ENCODE results near the gene MSH2. TPM values are rescaled to one million over a fixed set of nuclear protein-coding genes. Genes with fewer than 3 reads are reported as not detected.
"Not testable (repeated sequence)": the region's sequence is repeated elsewhere in the genome, so short reads cannot be mapped to it uniquely, and the experiment has no call there.

The MSH2 gene
- total RNA-seq, 2 donors from 2014 or later = 30.9 to 43.5 TPM

DNA sequence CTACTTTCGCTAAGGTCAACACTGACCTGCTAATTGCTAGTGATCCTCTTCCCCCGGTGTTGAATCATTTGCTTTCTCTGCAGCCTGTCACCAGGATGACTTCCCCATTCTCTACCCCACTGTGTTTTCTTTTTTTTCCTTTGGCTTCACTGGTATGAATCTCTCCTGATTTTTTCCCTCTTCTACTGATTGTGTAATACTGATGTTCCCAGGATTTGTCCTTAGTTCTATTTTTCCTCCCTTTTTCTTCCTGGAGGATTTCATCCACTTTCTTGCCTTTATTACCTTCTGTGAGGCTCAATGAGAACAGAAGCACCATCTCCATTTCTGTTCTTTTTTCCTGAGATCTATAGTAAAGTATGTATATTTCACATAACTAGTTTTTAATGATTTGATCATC is 14.1 kb upstream of the MSH2 start:
- DNase-seq (ENCODE audit: low spot score) (no peak), ATAC-seq (no peak)
- no peak overlapping the region for H3K4me3 Mint-ChIP-seq
- no peaks in the 10 kb centered on the region for H3K9me3 Mint-ChIP-seq
- H3K27ac Mint-ChIP-seq = no peak overlapping the region
- H3K36me3 Mint-ChIP-seq = no peaks in the 10 kb centered on the region
- peaks cover 0 to 3% of the 10 kb centered on the region in 2 donors for H3K4me1 Mint-ChIP-seq (ENCODE audit: low read depth in 2 of 2)
- peaks cover 18% of the 10 kb centered on the region in 2 donors for H3K27me3 Mint-ChIP-seq

DNA sequence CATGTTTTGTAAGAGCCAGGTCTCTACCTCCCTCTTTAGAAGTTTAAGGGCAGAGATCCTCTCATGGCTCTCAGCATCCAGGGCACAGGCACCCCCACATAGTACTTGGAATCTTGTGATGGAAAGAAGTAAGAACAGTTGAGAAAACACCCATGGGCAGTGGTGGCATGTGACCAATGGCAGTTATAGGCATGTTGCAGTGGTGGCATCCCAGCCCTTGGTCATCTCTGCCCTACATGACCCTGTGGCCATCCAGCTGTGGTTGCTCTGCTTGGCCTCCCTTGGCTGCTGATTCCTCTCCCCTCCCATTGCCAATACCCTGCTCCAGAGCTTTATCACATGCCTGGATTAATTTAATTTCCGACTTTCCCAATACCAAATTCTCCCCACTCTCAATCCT is 13.3 kb upstream of the MSH2 start:
- H3K4me3 Mint-ChIP-seq = no peak overlapping the region

DNA sequence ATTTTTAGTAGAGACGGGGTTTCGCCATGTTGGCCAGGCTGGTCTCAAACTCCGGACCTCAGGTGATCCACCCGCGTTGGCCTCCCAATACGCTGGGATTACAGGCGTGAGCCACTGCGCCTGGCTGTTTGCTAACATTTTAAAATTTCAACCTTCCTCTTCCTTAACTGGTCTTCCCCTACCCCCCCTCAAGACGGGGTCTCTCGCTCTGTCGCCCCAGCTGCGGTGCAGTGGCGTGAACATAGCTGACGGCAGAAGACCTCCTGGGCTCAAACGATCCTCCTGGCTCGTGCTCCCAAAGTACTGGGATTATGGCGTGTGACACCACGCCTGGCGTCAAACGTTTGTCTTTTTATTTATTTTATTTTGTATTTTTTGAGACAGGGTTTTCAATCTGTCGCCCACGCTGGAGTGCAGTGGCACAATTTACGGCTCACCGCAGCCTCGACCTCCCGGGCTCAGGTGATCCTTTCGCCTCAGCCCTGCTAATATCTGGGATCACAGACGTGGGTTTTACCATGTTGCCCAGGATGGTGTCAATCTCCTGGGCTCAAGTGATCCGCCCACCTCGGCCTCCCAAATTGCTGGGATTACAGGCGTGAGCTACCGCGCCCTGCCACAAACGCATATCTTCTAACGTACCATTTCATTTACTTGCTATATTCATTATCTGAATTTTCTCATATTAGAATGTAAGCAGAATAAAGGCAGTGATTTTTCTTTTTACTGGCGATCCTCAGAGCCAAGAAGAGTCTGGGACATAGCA is 984 bp upstream of the MSH2 start:
- H3K4me3 Mint-ChIP-seq = peak overlapping the region; percentile 97
- ATAC-seq (no peak), DNase-seq (ENCODE audit: low spot score) (no peak)
- H3K27me3 Mint-ChIP-seq = no peaks in the 10 kb centered on the region
- peak overlapping the region; percentile 87 to 93 for H3K27ac Mint-ChIP-seq
- H3K9me3 Mint-ChIP-seq = no peaks in the 10 kb centered on the region
- peaks cover 7% of the 10 kb centered on the region for H3K36me3 Mint-ChIP-seq
- H3K4me1 Mint-ChIP-seq (ENCODE audit: low read depth in 2 of 2) = peaks cover 25 to 28% of the 10 kb centered on the region in 2 donors

More for the DNA sequence above, 13.3 kb upstream of the MSH2 start:
- H3K27me3 Mint-ChIP-seq = peaks cover 18% of the 10 kb centered on the region in 2 donors
- no peak overlapping the region for H3K27ac Mint-ChIP-seq
- H3K9me3 Mint-ChIP-seq = no peaks in the 10 kb centered on the region
- no peaks in the 10 kb centered on the region for H3K36me3 Mint-ChIP-seq
- peaks cover 0 to 3% of the 10 kb centered on the region in 2 donors for H3K4me1 Mint-ChIP-seq (ENCODE audit: low read depth in 2 of 2)
- ATAC-seq = no peak
- DNase-seq (ENCODE audit: low spot score) = no peak

DNA sequence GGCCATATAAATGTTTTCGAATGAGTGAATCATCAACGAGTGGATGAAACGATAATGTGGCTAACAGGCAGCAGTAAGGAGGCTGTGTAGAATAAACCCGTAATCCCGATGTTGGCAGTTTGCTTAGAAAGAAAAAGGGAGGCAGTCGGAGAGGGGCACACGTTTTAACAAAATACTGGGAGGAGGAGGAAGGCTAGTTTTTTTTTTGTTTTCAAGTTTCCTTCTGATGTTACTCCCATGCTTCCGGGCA is 476 bp upstream of the MSH2 start:
- Mint-ChIP-seq H3K27me3 (no peaks in the 10 kb centered on the region), H3K4me1 (ENCODE audit: low read depth in 2 of 2) (peaks cover 27 to 32% of the 10 kb centered on the region in 2 donors), H3K36me3 (peaks cover 7% of the 10 kb centered on the region), H3K4me3 (peak overlapping the region; percentile 97), H3K9me3 (no peaks in the 10 kb centered on the region), H3K27ac (peak overlapping the region; percentile 87 to 93)
- ATAC-seq (no peak), DNase-seq (ENCODE audit: low spot score) (no peak)

DNA sequence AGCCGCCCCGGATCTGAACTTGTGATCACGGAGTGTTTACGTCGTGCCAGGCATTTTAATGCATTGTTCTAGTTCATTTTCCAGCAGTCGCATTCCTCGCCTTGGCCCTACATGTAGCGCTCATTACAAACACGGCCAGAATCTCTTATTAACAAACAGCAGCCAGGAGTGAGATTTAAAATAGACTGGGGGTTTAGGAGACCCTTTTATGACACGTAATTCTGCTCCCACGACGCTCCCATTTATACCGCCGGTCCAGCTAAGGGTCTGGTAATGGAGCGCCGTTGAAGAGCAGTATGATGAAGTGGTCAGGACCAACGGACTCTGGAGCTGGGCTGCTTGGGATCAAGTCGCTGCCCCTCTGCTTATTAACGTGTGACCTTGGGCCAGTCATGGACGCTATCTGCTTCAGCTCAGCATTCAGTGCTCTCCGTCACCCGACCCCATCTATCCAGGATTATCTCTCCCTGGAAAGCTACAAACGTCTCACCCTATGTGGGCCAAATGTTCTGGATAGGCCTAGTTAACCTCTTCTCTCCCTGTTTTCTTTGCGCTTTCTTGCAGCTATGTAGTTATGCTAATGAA is 745 bp downstream of the MSH2 start:
- no peak for ATAC-seq
- no peak for DNase-seq (ENCODE audit: low spot score)
- H3K9me3 Mint-ChIP-seq = no peaks in the 10 kb centered on the region
- peak overlapping the region; percentile 87 to 93 for H3K27ac Mint-ChIP-seq
- H3K27me3 Mint-ChIP-seq = no peaks in the 10 kb centered on the region
- H3K36me3 Mint-ChIP-seq = peaks cover 7% of the 10 kb centered on the region
- H3K4me3 Mint-ChIP-seq = peak overlapping the region; percentile 97
- peaks cover 35 to 40% of the 10 kb centered on the region in 2 donors for H3K4me1 Mint-ChIP-seq (ENCODE audit: low read depth in 2 of 2)

DNA sequence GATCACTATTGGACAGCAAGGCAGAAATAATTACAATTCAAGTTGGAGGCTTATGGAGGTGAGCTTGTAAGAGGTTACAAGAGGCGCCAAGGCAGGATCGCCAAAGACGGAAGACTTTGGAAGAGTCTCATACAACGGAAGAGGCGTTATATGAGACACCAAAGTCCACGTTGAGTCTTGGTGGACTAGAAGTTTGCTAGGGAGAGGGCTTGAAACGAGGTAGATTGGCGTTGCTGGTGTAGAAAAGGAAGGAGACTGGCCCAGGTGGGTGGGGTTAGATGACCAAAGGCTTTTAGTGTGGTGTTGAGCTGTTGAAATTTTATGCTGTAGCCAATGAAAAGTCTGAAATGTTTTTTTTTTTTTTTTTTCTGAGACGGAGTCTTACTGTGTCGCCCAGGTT is 1.4 kb downstream of the MSH2 start:
- ATAC-seq (no peak), DNase-seq (ENCODE audit: low spot score) (no peak)
- Mint-ChIP-seq H3K9me3 (no peaks in the 10 kb centered on the region), H3K27ac (peak overlapping the region; percentile 87 to 93), H3K27me3 (no peaks in the 10 kb centered on the region), H3K36me3 (peaks cover 7% of the 10 kb centered on the region), H3K4me3 (peak overlapping the region; percentile 97), H3K4me1 (ENCODE audit: low read depth in 2 of 2) (peaks cover 35 to 40% of the 10 kb centered on the region in 2 donors)

DNA sequence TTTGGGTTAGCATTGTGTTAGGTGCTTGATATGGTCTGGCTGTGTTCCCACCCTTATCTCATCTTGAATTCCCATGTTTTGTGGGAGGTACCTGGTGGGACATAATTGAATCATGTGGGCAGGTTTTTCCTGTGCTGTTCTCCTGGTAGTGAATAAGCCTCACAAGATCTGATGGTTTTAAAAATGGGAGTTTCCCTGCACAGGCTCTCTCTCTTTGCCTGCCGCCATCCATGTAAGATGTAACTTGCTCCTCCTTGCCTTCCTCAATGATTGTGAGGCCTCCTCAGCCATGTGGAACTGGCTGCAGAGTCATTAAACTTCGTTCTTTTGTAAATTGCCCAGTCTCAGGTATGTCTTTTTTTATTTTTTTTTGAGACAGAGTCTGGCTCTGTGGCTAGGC is 2.8 kb downstream of the MSH2 start:
- no peak overlapping the region for H3K27ac Mint-ChIP-seq
- peaks cover 35 to 40% of the 10 kb centered on the region in 2 donors for H3K4me1 Mint-ChIP-seq (ENCODE audit: low read depth in 2 of 2)
- no peaks in the 10 kb centered on the region for H3K27me3 Mint-ChIP-seq
- H3K4me3 Mint-ChIP-seq = peak overlapping the region; percentile 23
- peaks cover 7% of the 10 kb centered on the region for H3K36me3 Mint-ChIP-seq
- DNase-seq (ENCODE audit: low spot score) = no peak
- H3K9me3 Mint-ChIP-seq = no peaks in the 10 kb centered on the region
- no peak for ATAC-seq

DNA sequence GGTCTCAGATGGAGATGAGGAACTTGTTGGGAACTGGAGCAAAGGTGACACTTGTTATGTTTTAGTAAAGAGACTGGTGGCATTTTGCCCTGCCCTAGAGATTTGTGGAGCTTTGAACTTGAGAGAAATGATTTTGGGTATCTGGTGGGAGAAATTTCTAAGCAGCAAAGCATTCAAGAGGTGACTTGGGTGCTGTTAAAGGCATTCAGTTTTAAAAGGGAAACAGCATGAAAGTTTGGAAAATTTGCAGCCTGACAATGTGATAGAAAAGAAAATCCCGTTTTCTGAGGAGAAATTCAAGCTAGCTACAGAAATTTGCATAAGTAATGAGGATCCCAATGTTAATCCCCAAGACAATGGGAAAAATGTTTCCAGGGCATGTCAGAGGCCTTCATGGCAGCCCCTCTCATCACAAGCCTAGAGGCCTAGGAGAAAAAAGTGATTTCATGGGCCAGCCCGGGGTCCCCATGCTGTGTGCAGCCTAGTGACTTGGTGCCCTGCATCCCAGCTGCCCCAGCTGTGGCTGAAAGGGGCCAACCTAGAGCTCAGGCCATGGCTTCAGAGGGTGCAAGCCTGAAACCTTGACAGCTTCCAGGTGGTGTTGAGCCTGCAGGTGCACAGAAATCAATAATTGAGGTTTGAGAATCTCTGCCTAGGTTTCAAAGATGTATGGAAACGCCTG is 3.8 kb downstream of the MSH2 start:
- not testable (repeated sequence) for DNase-seq (ENCODE audit: low spot score); H3K27me3 Mint-ChIP-seq; H3K36me3 Mint-ChIP-seq; H3K9me3 Mint-ChIP-seq; H3K4me3 Mint-ChIP-seq; H3K27ac Mint-ChIP-seq; ATAC-seq
- peaks cover 35 to 40% of the 10 kb centered on the region in 2 donors for H3K4me1 Mint-ChIP-seq (ENCODE audit: low read depth in 2 of 2)

DNA sequence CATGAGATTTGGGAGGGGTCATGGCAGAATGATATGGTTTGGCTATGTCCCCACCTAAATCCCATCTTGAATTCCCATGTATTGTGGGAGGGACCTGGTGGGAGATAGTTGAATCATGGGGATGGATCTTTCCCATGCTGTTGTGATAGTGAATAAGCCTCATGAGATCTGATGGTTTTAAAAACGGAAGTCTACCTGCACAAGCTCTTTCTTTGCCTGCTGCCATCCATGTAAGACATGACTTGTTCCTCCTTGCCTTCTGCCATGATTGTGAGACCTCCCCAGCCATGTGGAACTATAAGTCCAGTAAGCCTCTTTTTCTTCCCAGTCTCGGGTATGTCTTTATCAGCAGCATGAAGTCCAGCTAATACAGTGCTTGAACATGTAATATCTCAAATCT is 5.0 kb downstream of the MSH2 start:
- not testable (repeated sequence) for H3K27me3 Mint-ChIP-seq; H3K9me3 Mint-ChIP-seq; H3K36me3 Mint-ChIP-seq; DNase-seq (ENCODE audit: low spot score); H3K4me3 Mint-ChIP-seq; ATAC-seq; H3K27ac Mint-ChIP-seq
- H3K4me1 Mint-ChIP-seq (ENCODE audit: low read depth in 2 of 2) = peaks cover 27 to 31% of the 10 kb centered on the region in 2 donors

DNA sequence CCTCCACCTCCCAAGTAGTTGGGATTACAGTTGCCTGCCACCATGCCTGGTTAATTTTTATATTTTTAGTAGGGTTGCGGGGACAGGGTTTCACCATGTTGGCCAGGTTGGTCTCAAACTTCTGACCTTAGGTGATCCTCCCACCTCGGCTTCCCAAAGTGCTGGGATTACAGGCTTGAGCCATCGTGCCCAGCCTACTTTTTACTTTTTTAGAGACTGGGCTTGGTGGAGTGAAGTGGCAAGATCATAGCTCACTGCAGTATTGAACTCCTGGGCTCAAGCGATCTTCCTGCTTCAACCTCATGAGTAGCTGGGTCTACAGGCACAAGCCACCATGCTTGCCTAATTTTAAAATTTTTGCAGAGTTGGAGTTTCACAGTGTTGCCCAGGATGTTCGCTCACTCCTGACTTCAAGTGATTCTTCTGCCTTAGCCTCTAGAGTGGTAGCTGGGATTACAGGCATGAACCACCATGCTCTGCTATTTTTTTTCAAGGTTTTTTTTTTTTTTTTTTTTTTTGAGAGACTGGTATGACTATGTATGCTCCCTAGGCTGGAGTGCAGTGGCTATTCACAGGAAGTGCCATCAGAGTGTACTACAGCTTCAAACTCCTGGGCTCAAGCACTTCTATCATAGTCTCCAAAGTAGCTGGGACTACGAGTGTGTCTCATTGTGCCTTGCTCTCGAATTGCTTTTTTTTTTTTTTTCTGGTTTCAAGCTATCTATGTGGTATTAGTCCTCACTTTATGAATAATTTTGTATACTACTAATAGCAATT is 11.9 kb downstream of the MSH2 start:
- Mint-ChIP-seq H3K4me1 (ENCODE audit: low read depth in 2 of 2) (no peaks in the 10 kb centered on the region), H3K36me3 (no peaks in the 10 kb centered on the region), H3K27ac (no peak overlapping the region), H3K4me3 (no peak overlapping the region), H3K27me3 (no peaks in the 10 kb centered on the region), H3K9me3 (no peaks in the 10 kb centered on the region)
- ATAC-seq (no peak), DNase-seq (ENCODE audit: low spot score) (no peak)

DNA sequence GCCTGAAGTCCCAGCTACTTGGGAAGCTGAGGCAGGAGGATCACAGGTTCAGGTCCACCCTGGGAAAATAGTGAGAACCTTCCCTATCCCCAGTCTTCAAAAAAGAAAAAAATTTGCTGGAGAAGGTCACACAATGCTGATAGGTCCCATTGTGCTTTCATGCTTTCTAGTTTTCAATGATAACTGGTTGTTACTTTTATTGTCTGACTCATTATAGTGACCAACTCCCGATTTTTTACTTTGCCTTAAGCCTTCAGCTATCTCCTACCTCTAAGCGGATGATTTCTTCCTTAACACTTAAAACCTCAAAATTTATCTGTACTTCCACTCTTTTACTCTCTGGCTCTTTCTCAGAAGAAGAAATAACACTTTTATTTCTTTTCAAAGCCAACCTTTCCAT is 17.3 kb downstream of the MSH2 start:
- H3K27me3 Mint-ChIP-seq = no peaks in the 10 kb centered on the region
- no peak overlapping the region for H3K27ac Mint-ChIP-seq
- DNase-seq (ENCODE audit: low spot score) (no peak), ATAC-seq (no peak)
- H3K9me3 Mint-ChIP-seq = no peaks in the 10 kb centered on the region
- no peaks in the 10 kb centered on the region for H3K36me3 Mint-ChIP-seq
- no peaks in the 10 kb centered on the region for H3K4me1 Mint-ChIP-seq (ENCODE audit: low read depth in 2 of 2)
- H3K4me3 Mint-ChIP-seq = no peak overlapping the region

DNA sequence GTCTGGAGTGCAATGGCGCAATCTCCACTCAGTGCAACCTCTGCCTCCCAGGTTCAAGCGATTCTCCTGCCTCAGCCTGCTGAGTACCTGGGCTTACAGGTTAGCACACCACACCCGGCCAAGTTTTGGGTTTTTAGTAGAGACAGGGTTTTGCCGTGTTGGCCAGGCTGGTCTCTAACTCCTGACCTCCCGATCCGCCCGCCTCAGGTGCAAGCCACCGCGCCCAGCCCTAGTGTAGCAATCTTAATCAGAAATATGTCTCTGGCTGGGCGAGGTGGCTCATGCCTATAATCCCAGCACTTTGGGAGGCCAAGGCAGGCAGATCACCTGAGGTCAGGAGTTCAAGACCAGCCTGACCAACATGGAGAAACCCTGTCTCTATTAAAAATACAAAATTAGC is 17.7 kb downstream of the MSH2 start:
- not testable (repeated sequence) for ATAC-seq; H3K9me3 Mint-ChIP-seq; H3K27ac Mint-ChIP-seq; H3K27me3 Mint-ChIP-seq; DNase-seq (ENCODE audit: low spot score); H3K4me1 Mint-ChIP-seq (ENCODE audit: low read depth in 2 of 2); H3K4me3 Mint-ChIP-seq; H3K36me3 Mint-ChIP-seq

DNA sequence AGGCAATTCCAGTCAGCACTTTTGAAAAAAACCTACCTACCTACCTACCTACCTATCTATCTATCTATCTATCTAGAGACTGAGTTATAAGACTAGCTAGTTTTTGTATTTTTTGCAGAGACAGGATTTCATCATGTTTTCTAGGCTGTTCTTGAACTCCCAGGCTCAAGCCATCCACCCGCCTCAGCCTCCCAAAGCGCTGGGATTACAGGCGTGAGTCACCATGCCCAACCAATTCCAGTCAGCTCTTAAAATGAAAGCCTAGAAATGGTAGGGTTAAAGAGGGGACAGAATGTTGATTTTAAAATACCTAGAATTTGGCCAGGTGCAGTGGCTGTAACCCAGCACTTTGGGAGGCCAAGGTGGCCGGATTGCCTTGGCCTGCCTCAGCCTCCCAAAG is 19.1 kb downstream of the MSH2 start:
- H3K4me3 Mint-ChIP-seq = no peak overlapping the region
- H3K36me3 Mint-ChIP-seq = no peaks in the 10 kb centered on the region
- no peaks in the 10 kb centered on the region for H3K27me3 Mint-ChIP-seq
- no peak overlapping the region for H3K27ac Mint-ChIP-seq
- no peaks in the 10 kb centered on the region for H3K9me3 Mint-ChIP-seq
- ATAC-seq (no peak), DNase-seq (ENCODE audit: low spot score) (no peak)
- H3K4me1 Mint-ChIP-seq (ENCODE audit: low read depth in 2 of 2) = no peaks in the 10 kb centered on the region

DNA sequence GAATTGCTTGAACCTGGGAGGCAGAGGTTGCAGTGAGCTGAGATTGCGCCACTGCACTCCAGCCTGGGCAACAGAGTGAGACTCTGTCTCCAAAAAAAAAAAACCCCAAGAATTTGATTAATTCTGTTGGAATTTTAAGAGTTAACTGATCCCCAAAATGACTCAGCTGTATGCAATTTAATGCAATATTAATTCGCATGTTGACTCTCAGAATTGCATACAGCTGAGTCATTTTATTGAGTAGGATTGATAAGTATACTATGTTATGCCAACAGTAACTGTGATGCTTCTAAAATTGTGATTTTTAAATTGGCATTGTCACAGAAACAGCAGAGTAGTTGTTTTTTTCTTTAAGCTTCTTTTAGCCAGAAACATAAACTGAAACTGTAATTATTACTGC is 19.6 kb downstream of the MSH2 start:
- Mint-ChIP-seq H3K27ac (no peak overlapping the region), H3K4me1 (ENCODE audit: low read depth in 2 of 2) (no peaks in the 10 kb centered on the region), H3K27me3 (no peaks in the 10 kb centered on the region), H3K36me3 (no peaks in the 10 kb centered on the region), H3K4me3 (no peak overlapping the region), H3K9me3 (no peaks in the 10 kb centered on the region)
- no peak for ATAC-seq
- DNase-seq (ENCODE audit: low spot score) = no peak

Measured in natural killer cell treated with Interleukin-12 subunit alpha and Interleukin-12 subunit beta and Interleukin-15 and Interleukin-18, amount 100 ng/mL, for 72 hours (primary cell).